Rectal smooth muscle tissue (tissue), 1 donor: Measurements from ENCODE around the gene UMODL1.

ENCODE experiments used
- H3K27ac ChIP-seq: one replicate; pipeline ENCODE4 v1.7.0; 2013; ENCODE audit warnings: low read depth, low read length, inconsistent platforms
- H3K27me3 ChIP-seq: one replicate; pipeline ENCODE4 v1.7.0; 2013; ENCODE audit warnings: low read length; ENCODE audit not compliant: control insufficient read depth, insufficient read depth
- H3K36me3 ChIP-seq: one replicate; pipeline ENCODE4 v1.7.0; 2013; ENCODE audit warnings: low read length; ENCODE audit not compliant: control insufficient read depth, insufficient read depth
- H3K4me1 ChIP-seq: one replicate; pipeline ENCODE4 v1.7.0; 2013; ENCODE audit warnings: low read length; ENCODE audit not compliant: control insufficient read depth, insufficient read depth
- H3K4me3 ChIP-seq: one replicate; pipeline ENCODE4 v1.7.0; 2013; ENCODE audit warnings: low read length
- H3K9ac ChIP-seq: one replicate; pipeline ENCODE4 v1.7.0; 2013; ENCODE audit warnings: low read length

Gene UMODL1

DNA sequence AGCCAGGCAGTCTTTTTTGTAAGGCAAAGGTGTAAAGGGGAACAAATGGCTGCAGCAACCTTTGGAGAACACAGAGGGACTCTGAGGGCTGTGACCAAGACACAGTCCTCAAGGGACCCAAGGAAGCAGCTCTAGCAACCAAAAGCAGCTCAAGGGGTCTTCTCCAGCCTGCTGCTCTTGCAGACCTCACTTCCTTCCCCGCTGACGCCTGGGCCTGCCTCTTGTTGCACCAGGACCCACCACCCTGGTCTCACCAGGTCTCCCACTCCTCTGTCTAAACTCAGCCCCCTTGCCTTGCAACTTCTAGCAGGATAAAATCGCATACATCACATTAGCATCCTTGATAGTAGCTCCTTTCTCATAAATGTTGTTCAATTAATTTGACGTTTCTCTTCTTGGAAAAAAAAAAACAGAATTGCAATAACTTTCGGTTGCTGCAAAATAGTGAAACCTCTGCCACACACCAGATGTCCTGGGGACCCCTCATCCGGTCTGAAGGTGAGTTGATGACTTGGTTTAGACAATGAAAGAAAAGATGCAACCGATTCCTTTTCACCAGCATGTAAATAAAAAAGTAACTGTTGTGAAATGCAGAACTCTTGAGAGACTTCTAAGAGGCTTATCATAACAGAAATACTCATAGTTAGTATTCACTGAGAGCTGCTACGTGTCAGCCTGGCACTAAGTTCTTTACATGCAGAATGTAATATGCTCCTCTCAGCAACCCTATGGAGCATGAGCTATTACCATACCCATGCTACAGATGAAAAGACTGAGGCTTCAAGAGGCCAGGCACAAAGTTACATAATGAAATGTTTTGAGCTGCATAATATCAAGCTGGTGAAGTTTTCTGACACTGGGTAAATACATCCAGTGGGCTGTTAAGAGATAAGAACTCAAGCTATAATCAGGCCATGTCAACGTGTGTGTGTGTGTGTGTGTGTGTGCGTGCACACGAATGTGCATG, 58.5 kb downstream of the UMODL1 start:
- H3K27ac ChIP-seq, result no peak overlapping the region
- H3K36me3 ChIP-seq, result no peaks in the 10 kb centered on the region
- no peak overlapping the region for H3K9ac ChIP-seq
- H3K27me3 ChIP-seq, result no peaks in the 10 kb centered on the region
- no peak overlapping the region for H3K4me3 ChIP-seq
- H3K4me1 ChIP-seq, result no peaks in the 10 kb centered on the region

- Histone ChIP-seq H3K36me3 (no peaks in the 10 kb centered on the region), H3K9ac (no peak overlapping the region), H3K4me1 (no peaks in the 10 kb centered on the region), H3K27ac (no peak overlapping the region), H3K27me3 (no peaks in the 10 kb centered on the region), H3K4me3 (no peak overlapping the region)
Observed at GRCh38 chr21:42130441-42130840, 59.3 kb downstream of the UMODL1 start.

- Histone ChIP-seq H3K27me3 (no peaks in the 10 kb centered on the region), H3K27ac (no peak overlapping the region), H3K36me3 (no peaks in the 10 kb centered on the region), H3K4me3 (no peak overlapping the region), H3K4me1 (no peaks in the 10 kb centered on the region), H3K9ac (no peak overlapping the region)
Observed at GRCh38 chr21:42132183-42132582, 61.1 kb downstream of the UMODL1 start.

- H3K27me3 ChIP-seq, result no peaks in the 10 kb centered on the region
- no peaks in the 10 kb centered on the region for H3K36me3 ChIP-seq
- H3K4me3 ChIP-seq, result no peak overlapping the region
- H3K27ac ChIP-seq, result no peak overlapping the region
- H3K9ac ChIP-seq, result no peak overlapping the region
- H3K4me1 ChIP-seq, result no peaks in the 10 kb centered on the region
Observed at GRCh38 chr21:42133131-42133530, 62.0 kb downstream of the UMODL1 start.

GRCh38 chr21:42135386-42136052, 64.4 kb downstream of the UMODL1 start:
- Histone ChIP-seq H3K27ac (no peak overlapping the region), H3K36me3 (no peaks in the 10 kb centered on the region), H3K4me1 (no peaks in the 10 kb centered on the region), H3K9ac (no peak overlapping the region), H3K27me3 (no peaks in the 10 kb centered on the region), H3K4me3 (no peak overlapping the region)

GRCh38 chr21:42137191-42137904, 66.2 kb downstream of the UMODL1 start:
- no peak overlapping the region for H3K4me3 ChIP-seq
- no peaks in the 10 kb centered on the region for H3K36me3 ChIP-seq
- H3K27me3 ChIP-seq, result no peaks in the 10 kb centered on the region
- no peak overlapping the region for H3K9ac ChIP-seq
- H3K4me1 ChIP-seq, result no peaks in the 10 kb centered on the region
- no peak overlapping the region for H3K27ac ChIP-seq

DNA sequence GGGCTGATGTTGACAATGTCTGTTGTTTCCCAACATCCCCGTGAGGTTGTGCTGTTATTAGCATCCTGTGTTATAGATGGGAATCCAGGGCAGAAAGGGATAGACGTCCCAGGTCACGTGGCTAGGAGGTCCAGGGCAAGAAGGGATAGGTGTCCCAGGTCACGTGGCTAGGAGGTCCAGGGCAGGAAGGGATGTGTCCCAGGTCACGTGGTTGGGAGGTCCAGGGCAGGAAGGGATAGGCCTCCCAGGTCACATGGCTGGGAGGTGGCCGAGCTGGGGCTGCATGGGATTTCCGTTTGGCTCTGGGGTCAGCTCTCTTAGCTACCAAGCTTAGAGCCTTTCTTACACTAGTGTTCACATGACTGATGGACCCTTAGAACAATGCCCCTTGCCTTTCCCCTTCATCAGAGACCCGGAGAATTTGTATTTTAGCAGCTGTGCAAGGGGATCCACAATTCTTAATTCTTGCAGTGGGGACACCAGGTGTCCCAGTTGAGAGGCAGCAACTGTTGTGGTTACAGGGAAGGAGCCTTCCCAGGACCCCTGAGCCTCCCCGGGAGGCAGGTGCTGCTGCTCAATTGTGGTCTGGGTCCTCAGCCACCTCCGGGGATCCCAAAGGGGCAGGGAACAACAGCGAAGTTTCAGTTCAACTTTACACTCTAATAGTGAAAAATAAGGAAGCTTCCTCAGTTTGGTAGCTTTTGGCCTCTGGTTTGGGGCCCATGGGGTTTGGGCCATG, 69.2 kb downstream of the UMODL1 start:
- Histone ChIP-seq H3K9ac (no peak overlapping the region), H3K4me1 (no peaks in the 10 kb centered on the region), H3K4me3 (no peak overlapping the region), H3K27ac (no peak overlapping the region), H3K27me3 (no peaks in the 10 kb centered on the region), H3K36me3 (no peaks in the 10 kb centered on the region)

DNA sequence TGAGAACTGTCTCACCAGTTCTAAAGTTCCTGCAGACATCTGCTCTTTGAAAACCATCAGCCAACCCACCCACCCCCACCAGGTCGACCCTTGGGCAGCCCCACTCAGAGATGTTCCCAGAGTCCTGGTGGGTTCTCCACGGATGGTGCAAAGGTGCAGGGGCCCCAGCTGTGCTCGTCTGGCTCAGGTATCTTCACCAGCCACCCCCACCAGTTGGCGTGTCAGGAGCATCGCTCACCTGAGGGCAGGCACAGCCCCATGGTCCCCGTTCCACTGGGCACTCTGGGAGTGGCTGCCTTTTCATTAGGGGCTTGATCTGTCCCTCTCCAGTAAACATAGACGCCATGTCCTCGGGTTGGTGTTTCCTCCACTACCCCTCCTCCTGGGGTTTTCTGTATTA, 70.5 kb downstream of the UMODL1 start:
- peaks cover 2% of the 10 kb centered on the region for H3K4me1 ChIP-seq
- no peaks in the 10 kb centered on the region for H3K36me3 ChIP-seq
- no peak overlapping the region for H3K4me3 ChIP-seq
- H3K27me3 ChIP-seq, result no peaks in the 10 kb centered on the region
- H3K9ac ChIP-seq, result no peak overlapping the region
- no peak overlapping the region for H3K27ac ChIP-seq

- H3K27me3 ChIP-seq, result no peaks in the 10 kb centered on the region
- peaks cover 2% of the 10 kb centered on the region for H3K4me1 ChIP-seq
- H3K9ac ChIP-seq, result no peak overlapping the region
- no peaks in the 10 kb centered on the region for H3K36me3 ChIP-seq
- no peak overlapping the region for H3K4me3 ChIP-seq
- H3K27ac ChIP-seq, result no peak overlapping the region
Observed at GRCh38 chr21:42142141-42142540, 71.0 kb downstream of the UMODL1 start.

- H3K4me1 ChIP-seq, result peaks cover 2% of the 10 kb centered on the region
- H3K36me3 ChIP-seq, result no peaks in the 10 kb centered on the region
- no peak overlapping the region for H3K27ac ChIP-seq
- no peak overlapping the region for H3K4me3 ChIP-seq
- H3K9ac ChIP-seq, result no peak overlapping the region
- no peaks in the 10 kb centered on the region for H3K27me3 ChIP-seq
Observed at GRCh38 chr21:42142627-42143026, 71.5 kb downstream of the UMODL1 start.

DNA sequence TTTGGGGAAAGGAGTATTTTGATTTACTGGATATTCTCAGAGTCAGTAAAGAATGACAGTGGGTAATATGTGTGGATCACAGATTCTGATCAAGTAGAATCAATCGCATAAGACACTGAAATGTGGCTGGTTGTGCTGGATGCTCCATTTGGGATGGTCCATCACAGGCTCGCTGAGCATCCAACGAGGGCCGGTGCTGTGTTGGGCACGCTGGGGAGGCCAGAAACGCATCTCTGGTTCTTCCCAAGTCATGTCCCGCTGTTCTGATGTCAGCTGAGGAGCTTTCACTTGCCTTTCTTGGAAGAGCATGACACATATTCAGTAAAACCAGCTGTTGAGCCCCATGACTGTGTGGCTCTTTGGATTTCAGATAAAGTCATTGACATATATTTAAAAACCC, 72.0 kb downstream of the UMODL1 start:
- H3K4me3 ChIP-seq, result no peak overlapping the region
- H3K9ac ChIP-seq, result no peak overlapping the region

DNA sequence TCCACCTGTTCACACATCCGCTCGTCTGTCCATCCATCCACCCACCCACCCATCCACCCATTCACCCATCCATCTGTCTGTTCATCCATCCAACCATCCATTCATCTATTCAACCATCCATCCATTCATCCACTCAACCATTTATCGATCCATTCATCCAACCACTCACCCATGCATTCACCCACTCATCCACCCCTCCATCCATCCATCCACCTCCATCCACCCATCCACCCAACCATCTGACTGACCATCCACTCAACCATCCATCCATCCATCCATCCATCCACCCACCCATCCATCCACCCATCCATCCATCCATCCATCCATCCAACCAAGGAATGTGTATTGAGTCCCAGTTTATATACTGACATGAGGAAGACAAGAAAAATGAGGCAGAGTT, 73.1 kb downstream of the UMODL1 start:
- H3K27ac ChIP-seq, result no peak overlapping the region
- no peaks in the 10 kb centered on the region for H3K27me3 ChIP-seq
- H3K36me3 ChIP-seq, result no peaks in the 10 kb centered on the region
- H3K4me1 ChIP-seq, result peaks cover 2% of the 10 kb centered on the region
- no peak overlapping the region for H3K9ac ChIP-seq
- no peak overlapping the region for H3K4me3 ChIP-seq

More for the DNA sequence above, 72.0 kb downstream of the UMODL1 start:
- H3K4me1 ChIP-seq, result peaks cover 2% of the 10 kb centered on the region
- H3K27ac ChIP-seq, result no peak overlapping the region
- H3K27me3 ChIP-seq, result no peaks in the 10 kb centered on the region
- no peaks in the 10 kb centered on the region for H3K36me3 ChIP-seq
